ENCODE measurements around the gene RNU5B-1. TPM values are rescaled to one million over a fixed set of nuclear protein-coding genes. Genes with fewer than 3 reads are reported as not detected.
A peak's percentile ranks its signal among the peaks of the same experiment; 100 is the strongest.

RNU5B-1 gene
- total and polyA plus RNA-seq, 2 of the 4 experiments (the other 2 are of a cell fraction), result not detected

- ChIA-PET POLR2A (ENCODE audit: unreplicated experiment) (no interaction called here), CTCF (interaction anchor here (0.7 to 1.7 kb wide), 3 partner anchors 17 to 367 kb away, joined by 3 to 10 read pairs (median 3); no protein-coding TSS in a partner anchor)
- no peak overlapping the region for H2BK5ac ChIP-seq (ENCODE audit: low read depth, low read length, poor library complexity, severe bottlenecking)
- no peak overlapping the region; the same call in 1 of the 2 replicates for H4K5ac ChIP-seq (ENCODE audit: low read depth, low read length)
- peaks cover 11% of the 10 kb centered on the region for H3K4me1 ChIP-seq (ENCODE audit: control insufficient read depth, insufficient read depth, low read length)
- H4K8ac ChIP-seq (ENCODE audit: low read depth in 2 of 2, low read length in 2 of 2), result peak overlapping the region; percentile 52 to 73; a peak in 2 of 4 replicates
- DNase-seq (peak; percentile 9), ATAC-seq (ENCODE audit: low read depth) (no peak)
- no peak overlapping the region for H3K4ac ChIP-seq (ENCODE audit: low read depth, low read length)
- peaks cover 3% of the 10 kb centered on the region; the same call in 1 of the 2 replicates for H3K9me1 ChIP-seq (ENCODE audit: insufficient read depth, low read length)
- TF ChIP-seq BHLHE40 (IDR thresholded peaks at IDR 0.05; ENCODE audit: low read depth, low read length) (no peak), ELK1 (IDR thresholded peaks at IDR 0.05; ENCODE audit: borderline replicate concordance, low read depth, low read length) (no peak), FOS (IDR thresholded peaks at IDR 0.05; ENCODE audit: low read depth, low read length) (no peak), MAFK (IDR thresholded peaks at IDR 0.05; ENCODE audit: low read depth, low read length) (no peak), RAD21 (IDR thresholded peaks at IDR 0.05; ENCODE audit: low read length) (no peak), NFE2L2 (IDR thresholded peaks at IDR 0.05; ENCODE audit: low read depth, low read length) (no peak), POLR2A (IDR thresholded peaks at IDR 0.05; ENCODE audit: low read depth, low read length) (no peak), RFX5 (IDR thresholded peaks at IDR 0.05; ENCODE audit: low read depth, low read length) (no peak), MAZ (IDR thresholded peaks at IDR 0.05; ENCODE audit: borderline replicate concordance, low read depth, low read length) (no peak), MXI1 (IDR thresholded peaks at IDR 0.05; ENCODE audit: borderline replicate concordance, low read depth, low read length) (no peak), CEBPB (IDR thresholded peaks at IDR 0.05; ENCODE audit: low read depth, low read length) (no peak)
- TF ChIP-seq, protein P1, sequence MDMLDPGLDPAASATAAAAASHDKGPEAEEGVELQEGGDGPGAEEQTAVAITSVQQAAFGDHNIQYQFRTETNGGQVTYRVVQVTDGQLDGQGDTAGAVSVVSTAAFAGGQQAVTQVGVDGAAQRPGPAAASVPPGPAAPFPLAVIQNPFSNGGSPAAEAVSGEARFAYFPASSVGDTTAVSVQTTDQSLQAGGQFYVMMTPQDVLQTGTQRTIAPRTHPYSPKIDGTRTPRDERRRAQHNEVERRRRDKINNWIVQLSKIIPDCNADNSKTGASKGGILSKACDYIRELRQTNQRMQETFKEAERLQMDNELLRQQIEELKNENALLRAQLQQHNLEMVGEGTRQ (IDR thresholded peaks at IDR 0.05; ENCODE audit: low read depth, low read length), result no peak
- no peak overlapping the region for H2BK20ac ChIP-seq (ENCODE audit: low read depth, low read length)
- H4K91ac ChIP-seq (ENCODE audit: insufficient read depth, low read depth, low read length), result no peak overlapping the region
- peaks cover 5% of the 10 kb centered on the region for H3K27me3 ChIP-seq (ENCODE audit: control insufficient read depth, insufficient read depth, low read length)
- H3K4me2 ChIP-seq (ENCODE audit: low read depth, low read length), result no peak overlapping the region
- no TSS peak for BruUV-seq (replicated peaks)
- no peak overlapping the region for H2BK15ac ChIP-seq (ENCODE audit: low read depth, low read length)
- no peak overlapping the region; the same call in 1 of the 2 replicates for H3K23ac ChIP-seq (ENCODE audit: low read depth, low read length)
- peaks cover 0 to 13% of the 10 kb centered on the region in 2 experiments; a peak in 3 of 4 replicates for H3K79me1 ChIP-seq (ENCODE audit: low read depth in 1 of 2, low read length in 2 of 2)
- WGBS, 2 experiments (ENCODE audit: extremely low coverage in 2 of 2, insufficient read length in 1 of 2), result no CpG with 5 or more reads among the region's 3 CpGs
- H3K9me3 ChIP-seq (ENCODE audit: control insufficient read depth, insufficient read depth, low read length), result no peaks in the 10 kb centered on the region
- H2AK5ac ChIP-seq (ENCODE audit: low read depth, low read length), result no peak overlapping the region
- no peak overlapping the region for H3K9ac ChIP-seq (ENCODE audit: low read depth, low read length)
- H3K14ac ChIP-seq (replicated peaks; ENCODE audit: low read depth, low read length), result 0 out of 2 replicates have a peak overlapping the region, but pooled peaks have one; percentile 37
- no peaks in the 10 kb centered on the region for H4K20me1 ChIP-seq (ENCODE audit: insufficient read depth, low read length)
- dilution Hi-C loops (cut with HindIII; ENCODE audit: low sequenced_read_pairs, unreplicated experiment) (no loop called here), in situ Hi-C loops (cut with MboI; ENCODE audit: low sequenced_read_pairs) (no loop called here), intact Hi-C loops (cut with micrococcal nuclease) (no loop called here)
- H3K18ac ChIP-seq (ENCODE audit: low read depth, low read length), result no peak overlapping the region
- no peak overlapping the region for H3K56ac ChIP-seq (ENCODE audit: extremely low read depth, insufficient read depth, low read length)
- H2AK9ac ChIP-seq (replicated peaks; ENCODE audit: low read depth, low read length, poor library complexity), result peak overlapping the region; percentile 56
- H2AFZ ChIP-seq (replicated peaks; ENCODE audit: low read length, poor library complexity), result peak overlapping the region; percentile 98
- no peak overlapping the region for H2BK120ac ChIP-seq (ENCODE audit: low read depth, low read length)
- H3K4me3 ChIP-seq (ENCODE audit: insufficient read depth, low read depth, low read length), result no peak overlapping the region
- no peaks in the 10 kb centered on the region for H3K36me3 ChIP-seq (ENCODE audit: control insufficient read depth, insufficient read depth, low read length)
- H3K27ac ChIP-seq (ENCODE audit: insufficient read depth, low read length), result no peak overlapping the region
Measured at GRCh38 chr15:65287520-65287855, 17.0 kb upstream of the RNU5B-1 start.
